HG03045 (cell line): ENCODE results near the gene SDHB.

Source experiments
- ATAC-seq: cut with Tn5 transposase; IDR thresholded peaks from one replicate; pipeline ENCODE4 v1.9.1; 2021; ENCODE audit warnings: mild to moderate bottlenecking, moderate library complexity; ENCODE audit not compliant: unreplicated experiment

SDHB gene

DNA sequence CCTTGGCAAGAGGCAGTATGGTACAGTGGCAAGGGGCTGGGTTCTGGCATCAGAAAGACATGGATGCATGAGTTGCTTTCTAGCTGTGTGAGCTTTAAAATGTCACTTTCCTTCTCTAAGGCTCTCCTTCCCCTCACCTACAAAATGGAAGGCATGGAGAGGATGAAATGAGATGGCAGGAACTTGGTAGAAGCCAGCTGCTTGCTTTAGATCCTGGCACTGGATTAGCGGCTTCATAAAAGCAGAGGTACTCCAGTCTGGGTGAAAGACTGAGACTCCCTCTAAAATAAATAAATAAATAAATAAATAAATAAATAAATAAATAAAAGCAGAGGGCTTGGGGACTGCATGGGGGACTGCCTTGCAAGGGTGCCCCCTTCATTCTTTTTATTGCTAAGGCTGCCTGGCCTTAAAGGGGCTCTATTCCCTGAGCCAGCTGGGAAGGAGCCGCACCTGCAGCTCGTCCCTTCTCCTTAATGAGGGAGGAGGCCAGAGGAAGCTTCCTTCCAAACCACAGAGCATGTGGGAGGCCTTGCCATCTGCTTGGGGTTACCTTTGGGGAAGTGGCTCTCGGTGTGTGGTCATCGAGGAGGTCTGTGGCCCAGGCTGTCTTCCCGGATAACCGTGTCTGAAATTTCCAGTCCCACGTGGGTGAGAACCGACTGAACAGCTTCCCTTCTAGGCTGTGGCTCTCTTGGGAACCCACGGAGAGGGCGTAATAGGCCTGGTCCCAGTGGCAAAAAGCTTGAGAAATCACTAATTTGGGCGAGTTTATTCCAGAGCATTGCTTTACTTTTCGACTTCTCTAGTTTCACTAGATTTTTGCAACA is 40.1 kb downstream of the SDHB start:
- ATAC-seq, result no peak

DNA sequence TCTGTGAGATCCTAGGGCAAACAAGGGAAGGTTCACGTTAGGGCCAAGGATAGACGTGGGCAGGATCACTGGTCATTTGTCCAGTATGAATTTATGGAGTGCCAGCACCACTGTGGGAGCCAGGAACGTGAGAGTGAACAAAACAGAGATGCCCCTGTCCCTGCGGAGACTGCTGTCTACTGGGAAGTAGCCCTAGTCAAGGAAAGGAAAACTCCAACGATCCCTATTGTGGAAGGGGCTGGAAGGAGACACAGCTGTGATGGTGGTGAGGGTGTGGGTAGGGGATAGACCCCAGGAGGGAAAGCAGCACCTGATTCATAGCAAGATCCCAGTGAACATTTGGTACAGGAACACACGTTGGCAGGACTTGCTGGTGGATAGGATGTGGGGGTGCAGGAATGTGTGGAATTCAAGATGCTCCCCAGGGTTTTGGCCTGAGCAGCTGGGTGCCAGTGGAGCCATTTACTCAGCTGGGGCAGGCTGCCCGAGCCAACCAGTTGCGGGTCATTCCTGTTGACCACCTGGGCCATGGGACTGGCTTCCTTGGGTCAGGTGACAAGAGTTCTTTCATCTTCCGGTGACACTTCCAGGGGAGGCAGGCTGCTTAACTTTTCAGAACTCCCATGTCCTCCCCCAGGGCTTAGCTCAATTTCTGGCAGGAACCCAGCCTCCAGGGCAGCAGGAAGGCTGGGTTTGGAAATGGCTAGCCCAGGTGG is 40.9 kb downstream of the SDHB start:
- no peak for ATAC-seq

DNA sequence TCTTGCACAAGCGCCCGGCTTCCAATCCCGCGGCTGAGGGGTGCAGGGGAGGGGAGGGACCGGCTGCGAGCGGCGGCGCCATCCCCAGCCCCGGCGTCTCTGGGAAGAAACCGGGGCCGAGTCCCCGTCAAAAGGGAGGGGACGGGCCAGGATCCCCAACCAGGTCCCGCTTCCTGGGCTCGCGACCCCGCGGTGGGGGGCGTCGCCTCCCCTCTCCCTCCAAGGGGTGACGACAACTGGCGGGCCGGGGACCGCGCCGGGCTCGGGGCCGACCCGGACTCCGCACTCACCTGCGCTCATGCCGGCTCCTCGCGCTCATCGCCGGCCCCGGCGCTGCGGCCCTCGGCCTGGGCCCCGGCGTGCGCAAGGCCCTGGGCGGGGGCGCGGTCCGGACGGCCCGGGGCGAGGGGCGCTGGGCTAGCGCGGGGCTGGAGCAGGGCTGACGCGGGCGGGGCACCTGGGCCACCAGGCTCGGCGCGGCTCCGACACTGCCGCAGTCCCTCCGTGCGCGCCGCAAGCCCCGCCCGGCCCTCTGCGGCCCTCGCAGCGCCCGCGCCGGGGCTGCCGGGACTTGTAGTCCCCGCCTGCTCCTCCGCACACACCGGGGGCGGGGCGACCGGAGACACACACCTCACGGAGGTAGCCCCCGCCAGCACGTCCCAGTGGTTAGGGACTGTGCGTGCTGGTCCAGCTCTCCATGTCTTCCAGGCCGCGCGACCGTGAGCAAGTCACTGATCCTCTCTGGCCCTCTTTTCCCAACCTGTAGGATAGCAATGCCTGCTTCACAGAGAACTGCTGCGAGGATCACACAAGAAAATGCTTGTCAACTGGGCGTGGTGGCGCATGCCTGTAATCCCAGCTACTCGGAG is 42.2 kb downstream of the SDHB start, which contains the start of gene ATP13A2:
ATP13A2 (minus strand) TSS at position 490 of the 869 bp plus-strand sequence; CDS start at position 300, 190 bp downstream.
- ATAC-seq, result peak; percentile 87

DNA sequence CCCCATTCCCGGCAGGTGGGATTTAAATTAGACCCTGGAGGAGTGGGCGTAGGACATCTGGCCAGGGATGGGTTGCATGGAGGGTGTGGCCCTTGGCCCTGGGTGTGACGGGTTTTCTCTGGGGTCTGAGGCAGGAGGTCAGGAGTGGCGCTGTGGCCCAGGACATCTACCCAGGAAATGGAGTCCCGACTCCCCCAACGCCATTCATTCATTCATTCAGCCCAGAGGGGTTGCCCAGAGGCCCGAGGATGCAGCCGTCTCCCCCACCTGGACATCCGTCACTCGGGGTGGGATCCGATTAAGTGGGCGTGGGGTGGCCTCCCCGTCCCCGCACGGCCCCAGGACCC is 42.8 kb downstream of the SDHB start:
- ATAC-seq, result peak; percentile 3

DNA sequence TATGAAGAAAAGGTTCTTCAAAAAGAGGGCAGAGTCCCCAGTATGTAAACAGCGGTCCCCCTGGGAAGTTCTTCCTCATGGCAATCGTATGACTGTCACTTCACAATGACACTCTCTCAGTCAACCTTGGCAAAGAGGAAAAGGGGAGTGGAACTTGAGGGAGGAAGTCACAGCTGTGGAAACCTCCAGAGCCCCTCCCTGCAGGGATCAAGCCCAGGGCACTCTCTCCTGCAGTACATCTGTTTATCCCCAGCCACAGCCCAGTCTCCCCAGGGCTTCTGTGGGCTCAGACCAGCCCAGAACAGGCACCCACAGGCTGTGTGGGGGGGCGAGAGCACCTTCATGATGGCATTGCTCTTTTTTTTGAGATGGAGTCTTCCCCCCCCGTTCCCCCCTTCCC is 44.1 kb downstream of the SDHB start:
- ATAC-seq, result no peak

DNA sequence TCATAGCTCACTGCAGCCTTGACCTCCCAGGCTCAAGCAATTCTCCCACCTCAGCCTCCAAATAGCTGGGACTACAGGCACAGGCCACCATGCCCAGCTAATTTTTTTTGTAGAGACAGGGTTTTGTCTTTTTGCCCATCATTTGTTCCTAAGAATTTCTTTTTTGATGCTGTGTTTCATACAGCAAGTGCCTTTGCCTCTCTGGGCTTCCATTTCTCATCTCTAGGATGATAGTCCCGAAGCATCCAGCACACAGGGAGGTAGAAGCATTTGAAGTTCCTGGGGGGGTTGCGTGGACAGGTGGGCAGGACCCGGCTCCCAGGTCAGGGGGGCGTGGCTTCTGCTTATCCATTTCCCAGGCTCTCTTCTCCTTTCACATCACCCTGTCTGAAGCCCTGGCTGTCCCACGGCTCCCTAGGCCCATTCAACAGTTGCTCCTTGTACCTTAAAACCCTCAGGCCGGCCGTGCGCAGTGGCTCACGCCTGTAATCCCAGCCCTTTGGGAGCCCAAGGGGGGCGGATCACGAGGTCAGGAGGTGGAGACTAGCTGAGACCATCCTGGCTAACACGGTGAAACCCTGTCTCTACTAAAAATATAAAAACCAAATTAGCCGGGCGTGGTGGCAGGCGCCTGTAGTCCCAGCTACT is 45.5 kb downstream of the SDHB start:
- no peak for ATAC-seq

DNA sequence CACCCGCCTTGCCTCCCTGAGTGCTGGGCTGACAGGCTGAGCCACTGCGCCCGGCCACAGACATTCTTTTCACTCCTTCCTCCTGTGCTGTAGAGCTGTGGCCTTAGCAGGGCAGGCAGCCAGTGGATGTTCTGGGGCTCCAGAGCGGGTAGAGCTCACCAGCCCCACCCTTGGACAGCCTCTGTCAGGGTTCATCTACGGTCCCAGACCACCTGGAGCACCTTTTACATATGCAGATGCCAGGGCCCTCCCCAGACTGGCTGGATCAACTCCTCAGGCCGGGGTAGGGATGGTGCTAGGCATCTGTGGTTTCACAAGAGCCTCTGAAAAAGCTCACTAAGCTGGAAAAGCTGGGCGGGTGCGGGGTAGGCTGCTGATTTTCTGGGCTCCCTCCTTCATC is 46.7 kb downstream of the SDHB start:
- ATAC-seq, result no peak

DNA sequence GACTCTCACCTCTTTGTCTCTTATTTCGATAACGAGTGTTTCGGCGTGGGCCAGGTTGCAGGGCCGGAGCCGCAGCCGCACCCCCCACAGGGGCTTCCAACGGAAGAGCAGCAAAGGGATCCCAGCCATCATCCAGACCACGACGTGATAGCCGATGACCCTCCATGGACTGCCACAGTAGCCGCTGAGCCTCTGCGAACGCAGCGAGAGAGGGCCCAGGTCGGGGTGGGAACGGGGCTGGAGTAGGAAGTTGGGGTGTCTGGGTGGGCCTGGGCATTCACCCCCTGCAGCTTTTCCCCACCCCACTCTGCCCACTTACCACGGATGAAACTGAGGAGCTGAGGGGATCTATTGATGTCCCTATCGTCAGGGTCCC is 48.5 kb downstream of the SDHB start:
- ATAC-seq, result no peak

DNA sequence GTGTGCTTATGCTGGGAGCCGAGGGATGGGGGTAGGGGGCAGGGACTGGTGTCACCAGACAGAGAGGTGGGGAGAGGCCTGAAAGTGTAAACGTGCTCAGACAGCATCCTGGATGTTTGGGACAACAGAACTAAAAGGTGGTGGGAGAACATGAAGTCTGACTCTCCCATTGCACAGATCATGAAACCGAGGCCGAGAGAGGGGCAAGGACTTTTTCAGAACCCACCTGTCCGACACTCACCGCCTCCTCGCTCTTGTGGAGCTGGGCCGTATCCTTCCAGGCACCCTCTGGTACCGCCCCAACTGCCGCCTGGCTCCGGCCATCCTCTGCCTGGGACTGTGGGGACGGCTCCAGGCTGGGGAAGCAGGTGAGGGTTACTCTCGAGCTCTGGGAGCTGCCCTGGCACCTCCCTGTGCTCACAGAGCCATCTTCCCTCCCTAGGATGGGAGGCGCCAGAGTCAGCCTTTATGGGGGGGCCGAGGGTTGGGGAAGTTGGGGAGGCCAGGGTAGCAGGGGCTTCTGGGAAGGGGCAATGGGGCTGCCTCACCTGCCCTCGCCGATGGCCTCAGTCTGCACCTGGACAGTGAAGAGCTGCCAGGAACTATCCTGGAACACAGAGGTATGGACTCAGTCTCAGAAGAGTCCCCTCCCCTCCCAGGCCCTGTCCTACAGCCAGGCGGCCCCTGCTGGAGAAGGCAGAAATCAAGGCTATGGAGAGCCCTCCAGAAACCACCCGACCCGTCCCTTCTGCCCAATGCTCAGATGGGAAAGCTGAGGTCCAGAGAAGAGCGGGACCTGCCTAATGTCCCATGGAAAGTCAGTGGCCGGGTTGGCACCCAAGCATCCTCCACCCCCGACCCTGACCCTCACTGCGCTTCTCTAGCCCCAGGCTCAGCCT is 49.1 kb downstream of the SDHB start:
- no peak for ATAC-seq

DNA sequence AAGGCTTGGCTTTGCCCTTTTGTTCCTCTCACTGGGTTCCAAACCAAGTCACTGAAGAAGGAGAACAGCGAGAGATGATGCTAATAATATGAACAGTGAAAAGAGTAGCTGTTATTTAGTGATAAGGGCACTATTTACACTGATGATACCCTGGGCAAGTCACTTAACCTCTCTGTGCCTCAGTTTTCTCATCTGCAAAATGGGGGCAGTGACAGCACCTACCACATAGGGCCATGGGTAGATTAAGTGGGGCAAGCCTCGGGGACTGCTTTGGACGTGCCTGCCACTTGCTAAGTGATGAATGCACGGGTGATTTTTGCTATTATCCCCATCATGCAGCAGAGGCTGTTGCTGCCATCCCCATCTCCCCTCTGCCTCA is 51.3 kb downstream of the SDHB start:
- no peak for ATAC-seq

DNA sequence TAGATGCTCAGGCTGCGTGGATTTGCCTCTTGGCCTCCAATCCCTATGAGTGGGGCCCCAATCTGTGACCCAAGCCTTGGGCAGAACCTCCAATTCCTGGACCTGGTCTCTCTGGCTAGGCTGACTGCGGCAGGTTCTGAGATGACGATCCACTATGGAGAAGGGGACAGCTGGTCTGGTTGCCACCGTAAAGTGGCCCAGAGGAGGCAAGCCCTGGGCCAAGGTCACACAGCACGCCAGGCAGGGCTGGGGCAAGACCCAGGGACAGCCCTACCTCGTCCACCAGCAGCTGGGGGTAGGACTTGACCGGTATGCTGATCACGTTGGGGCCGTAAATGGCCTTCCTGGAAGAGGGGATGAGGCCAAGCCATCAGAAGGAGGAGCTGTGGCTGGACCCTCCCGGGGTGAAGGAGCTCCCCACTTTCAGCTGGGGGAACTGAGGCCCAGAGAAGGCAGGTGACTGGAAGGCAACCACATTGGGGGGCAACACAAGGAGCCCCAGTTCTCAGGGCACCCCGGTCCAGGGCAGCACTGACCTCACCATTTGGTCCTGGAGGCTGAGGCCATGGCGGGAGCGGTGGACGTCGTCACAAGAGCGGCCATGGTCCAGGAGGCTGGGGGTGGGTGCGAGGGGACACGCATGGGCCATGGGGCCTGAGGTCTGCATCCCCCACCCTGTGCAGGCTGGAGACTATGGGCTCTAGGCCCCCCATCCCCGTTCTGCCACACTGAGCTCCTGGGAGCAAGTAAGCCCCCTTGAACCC is 51.9 kb downstream of the SDHB start:
- no peak for ATAC-seq

DNA sequence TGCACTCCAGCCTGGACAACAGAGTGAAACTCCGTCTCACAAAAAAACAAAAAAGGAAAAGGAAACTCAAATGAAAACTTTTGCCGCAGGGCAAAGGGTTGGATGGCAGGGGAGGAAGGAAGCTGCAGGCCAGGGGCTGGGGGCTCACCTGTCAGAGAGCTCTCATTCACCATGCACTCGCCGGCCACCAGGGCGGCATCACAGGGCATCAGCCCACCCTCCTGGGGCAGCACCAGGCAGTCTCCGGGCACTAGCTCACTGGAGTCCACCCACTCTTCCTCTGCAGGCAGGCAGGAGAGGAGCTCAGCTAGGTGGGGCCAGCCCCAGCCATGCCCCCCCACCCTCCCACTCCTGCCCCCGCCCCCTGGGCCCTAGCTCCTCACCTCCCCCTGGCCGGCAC is 54.0 kb downstream of the SDHB start:
- ATAC-seq, result no peak

DNA sequence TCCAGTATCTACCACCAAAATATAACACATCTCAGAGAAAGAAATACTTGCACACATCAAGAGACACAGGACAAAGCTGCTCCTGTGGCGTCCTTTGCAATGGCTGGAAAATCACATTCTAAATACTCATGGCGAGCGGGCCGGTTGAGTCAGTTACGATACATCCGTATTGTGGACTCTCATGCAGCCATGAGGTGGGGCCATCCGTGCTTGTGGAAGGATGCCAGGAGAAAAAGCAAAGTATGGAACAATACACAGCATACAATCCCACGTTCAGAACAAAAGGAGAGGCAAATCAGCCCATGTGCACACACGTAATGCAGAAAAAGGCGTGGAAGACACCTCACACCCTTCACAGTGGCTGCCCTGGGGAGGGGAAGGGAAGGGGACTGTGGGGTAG is 55.2 kb downstream of the SDHB start:
- no peak for ATAC-seq

DNA sequence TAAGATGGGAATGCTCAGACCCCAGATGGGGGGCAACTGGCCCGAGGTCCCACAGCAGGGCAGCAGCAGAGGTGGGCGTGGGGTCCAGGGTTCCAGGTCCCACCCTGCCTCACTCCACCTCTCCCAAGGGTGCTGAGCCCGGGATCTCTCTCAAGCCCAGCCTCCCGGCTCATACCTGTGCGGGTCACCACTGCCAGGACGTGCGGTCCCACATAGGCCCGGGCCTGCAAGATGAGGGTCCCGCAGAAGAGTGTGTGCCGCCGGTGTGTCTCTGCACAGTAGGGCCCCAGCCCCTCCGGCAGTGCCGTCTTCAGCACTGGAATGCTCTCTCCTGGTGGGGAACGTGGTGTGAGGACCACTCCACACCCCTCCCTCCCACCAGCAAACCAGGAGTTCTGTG is 57.0 kb downstream of the SDHB start:
- no peak for ATAC-seq

DNA sequence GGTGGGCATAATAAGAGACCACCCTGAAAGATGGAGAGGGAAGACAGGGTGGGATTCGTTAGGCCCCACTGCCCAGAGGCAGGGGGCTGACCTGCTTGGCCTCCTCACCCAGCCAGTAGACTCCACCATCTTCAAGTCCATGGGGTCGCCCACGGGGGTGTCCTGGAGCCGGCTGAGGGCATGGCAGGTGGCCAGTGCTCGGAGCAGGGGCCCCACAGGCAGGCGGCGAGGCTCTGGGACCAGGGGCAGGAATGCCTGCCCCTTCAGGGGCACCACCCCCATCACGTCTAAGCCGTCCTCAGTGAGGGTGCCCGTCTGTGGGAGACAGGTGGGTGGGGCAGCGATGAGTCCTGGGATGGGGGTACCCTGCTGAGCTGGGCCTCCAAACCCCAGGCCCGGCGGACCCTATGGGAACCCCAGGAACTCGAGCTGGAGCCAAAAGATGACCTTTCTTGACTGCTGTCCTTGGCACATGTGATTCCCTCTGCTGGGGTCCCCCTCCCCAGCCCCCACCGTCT is 60.3 kb downstream of the SDHB start:
- no peak for ATAC-seq

DNA sequence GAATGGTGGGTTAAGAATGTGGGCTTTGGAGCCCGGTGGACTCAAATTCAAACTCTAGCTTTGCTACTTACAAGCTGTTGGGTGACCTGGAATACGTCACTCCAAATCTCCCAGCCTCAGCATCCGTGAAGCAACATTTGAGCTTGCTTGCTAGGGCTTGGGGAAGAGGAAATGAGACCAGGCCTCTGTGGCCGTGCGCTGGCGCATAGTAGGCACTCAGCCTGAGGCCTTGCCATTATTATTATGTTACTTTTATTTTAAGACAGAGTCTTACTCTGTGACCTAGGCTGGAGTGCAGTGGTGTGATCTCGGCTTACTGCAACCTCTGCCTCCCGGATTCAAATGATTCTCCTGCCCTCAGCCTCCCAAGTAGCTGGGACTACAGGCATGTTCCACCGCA is 61.2 kb downstream of the SDHB start:
- no peak for ATAC-seq

DNA sequence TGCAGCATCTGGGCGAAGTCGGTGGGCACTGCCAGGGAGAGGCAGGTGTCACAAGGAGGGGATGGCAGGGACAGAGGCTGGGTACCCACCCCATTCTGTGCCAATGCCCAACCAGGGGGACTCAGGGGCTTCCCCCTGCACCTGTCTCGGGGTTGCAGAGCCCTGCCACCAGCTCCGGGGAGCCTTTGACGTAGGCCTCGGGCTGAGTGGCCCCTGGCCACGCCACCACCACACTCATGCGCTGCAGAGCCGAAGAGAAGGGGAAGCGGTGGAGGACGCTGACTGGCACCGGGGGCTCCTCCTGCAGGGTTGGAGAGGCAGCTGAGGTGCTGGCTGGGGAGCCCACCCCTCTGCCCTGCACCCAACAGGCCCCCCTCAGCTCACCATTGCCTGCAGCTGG is 61.7 kb downstream of the SDHB start:
- no peak for ATAC-seq

DNA sequence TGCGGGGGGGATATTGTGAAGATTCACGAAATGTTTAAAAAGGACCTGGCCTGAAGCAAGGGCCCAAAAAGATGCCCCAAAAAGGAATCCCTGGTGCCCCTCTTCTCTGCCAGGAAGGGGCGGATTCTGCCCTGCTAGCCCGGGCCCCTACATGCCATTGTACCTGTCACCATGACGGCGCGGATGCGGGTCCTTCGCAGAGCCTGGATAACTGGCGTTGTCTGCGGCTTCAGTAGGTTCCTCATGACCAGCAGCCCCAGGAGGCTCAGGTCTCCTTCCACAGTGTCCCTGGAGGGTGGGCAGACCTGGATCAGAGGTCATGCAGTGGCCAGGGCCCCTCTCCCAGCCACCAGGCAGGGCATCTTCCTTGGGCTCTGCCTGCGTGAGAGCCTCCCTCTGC is 62.3 kb downstream of the SDHB start:
- ATAC-seq, result no peak
